ENCODE measurements around the gene TIAL1.

- TF ChIP-seq CTCF (IDR thresholded peaks at IDR 0.05) = no peak
- no peak for TF ChIP-seq POLR2A (IDR thresholded peaks at IDR 0.05)
These were observed 20.8 kb downstream of the TIAL1 start for GRCh38 chr10:119575991-119576390.
